ENCODE measurements around the gene KCNJ6.

The KCNJ6 gene

GRCh38 chr21:37865156-37865555 is 51.1 kb downstream of the KCNJ6 start:
- no peak for DNase-seq

- no peak for DNase-seq
These were observed 52.4 kb downstream of the KCNJ6 start for GRCh38 chr21:37863842-37864241.

GRCh38 chr21:37862536-37862935 is 53.7 kb downstream of the KCNJ6 start:
- peak; percentile 31 for DNase-seq

- no peak for DNase-seq
These were observed 54.7 kb downstream of the KCNJ6 start for GRCh38 chr21:37861561-37861960.

- no peak for DNase-seq
These were observed 55.8 kb downstream of the KCNJ6 start for GRCh38 chr21:37860416-37860815.

- peak; percentile 35 for DNase-seq
These were observed 60.3 kb downstream of the KCNJ6 start for GRCh38 chr21:37855647-37856625.

- no peak for DNase-seq
These were observed 61.0 kb downstream of the KCNJ6 start for GRCh38 chr21:37855271-37855646.

- DNase-seq = no peak
These were observed 66.7 kb downstream of the KCNJ6 start for GRCh38 chr21:37849506-37850102.

GRCh38 chr21:37848721-37849490 is 67.4 kb downstream of the KCNJ6 start:
- DNase-seq = no peak

GRCh38 chr21:37845535-37845934 is 70.7 kb downstream of the KCNJ6 start:
- DNase-seq = no peak

GRCh38 chr21:37843191-37843590 is 73.1 kb downstream of the KCNJ6 start:
- DNase-seq = no peak

GRCh38 chr21:37842163-37842919 is 73.9 kb downstream of the KCNJ6 start:
- DNase-seq = no peak

- DNase-seq = no peak
These were observed 78.9 kb downstream of the KCNJ6 start for GRCh38 chr21:37837381-37837780.

GRCh38 chr21:37835481-37835880 is 80.8 kb downstream of the KCNJ6 start:
- no peak for DNase-seq

GRCh38 chr21:37833301-37833700 is 83.0 kb downstream of the KCNJ6 start:
- DNase-seq = no peak

- DNase-seq = peak; percentile 11
These were observed 86.8 kb downstream of the KCNJ6 start for GRCh38 chr21:37829447-37829846.

GRCh38 chr21:37828991-37829390 is 87.3 kb downstream of the KCNJ6 start:
- DNase-seq = no peak

- DNase-seq = peak; percentile 19
These were observed 87.7 kb downstream of the KCNJ6 start for GRCh38 chr21:37828556-37828955.

GRCh38 chr21:37827913-37828312 is 88.3 kb downstream of the KCNJ6 start:
- no peak for DNase-seq

- no peak for DNase-seq
These were observed 94.3 kb downstream of the KCNJ6 start for GRCh38 chr21:37821786-37822450.

GRCh38 chr21:37821092-37821491 is 95.2 kb downstream of the KCNJ6 start:
- DNase-seq = no peak

- DNase-seq = no peak
These were observed 96.9 kb downstream of the KCNJ6 start for GRCh38 chr21:37819372-37819771.

Measured in right kidney (tissue), 1 donor.